GM19193 (cell line): ENCODE data around the gene ABHD8.
A peak's percentile ranks its signal among the peaks of the same experiment; 100 is the strongest.

Experiments used
- POLR2A ChIP-seq: IDR thresholded peaks from 4 replicates; pipeline ENCODE4 v1.6.1; 2011; ENCODE audit not compliant: insufficient read depth, insufficient read length; ENCODE audit errors: extremely low read depth

ABHD8 gene

GRCh38 chr19:17245535-17245984 is 57.7 kb downstream of the ABHD8 start, which contains the start of gene NR2F6:
TSS of gene NR2F6 (minus strand) at chr19:17245919. CDS start at chr19:17245220, 699 bp downstream.
- TF ChIP-seq POLR2A, result peak; percentile 46

GRCh38 chr19:17244618-17245534 is 58.3 kb downstream of the ABHD8 start:
- TF ChIP-seq POLR2A, result no peak

- no peak for TF ChIP-seq POLR2A
Observed at GRCh38 chr19:17243830-17244617, 59.2 kb downstream of the ABHD8 start.

DNA sequence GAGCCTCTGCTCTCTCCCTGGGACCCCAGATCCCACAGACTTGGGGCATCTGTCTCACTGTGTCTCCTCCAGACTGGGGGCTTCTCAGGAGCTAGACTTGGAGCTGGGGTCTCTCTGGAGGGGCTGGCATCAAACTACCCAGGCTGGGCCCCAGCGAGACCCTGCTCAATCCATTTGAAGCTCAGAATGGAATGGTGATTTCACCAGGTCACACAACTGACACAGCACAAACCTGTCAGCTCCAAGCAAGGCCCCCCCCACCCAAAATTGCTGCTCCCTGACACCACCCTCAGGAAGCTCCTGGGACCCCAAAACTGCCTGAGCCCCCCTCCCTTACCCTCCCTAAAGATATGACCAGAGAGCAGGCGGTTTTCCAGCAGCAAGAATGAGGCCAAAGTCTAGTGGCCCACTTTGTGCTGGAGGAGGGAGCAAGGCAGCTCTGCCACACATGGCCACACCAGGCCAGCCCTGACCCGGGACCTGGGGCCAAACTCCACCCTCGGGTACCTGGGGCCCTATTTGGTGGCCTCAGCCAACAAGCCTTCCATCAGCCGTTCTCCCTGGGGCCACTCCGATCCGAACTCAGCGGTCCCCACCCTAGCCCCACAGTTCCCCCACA is 59.9 kb downstream of the ABHD8 start:
- no peak for TF ChIP-seq POLR2A

DNA sequence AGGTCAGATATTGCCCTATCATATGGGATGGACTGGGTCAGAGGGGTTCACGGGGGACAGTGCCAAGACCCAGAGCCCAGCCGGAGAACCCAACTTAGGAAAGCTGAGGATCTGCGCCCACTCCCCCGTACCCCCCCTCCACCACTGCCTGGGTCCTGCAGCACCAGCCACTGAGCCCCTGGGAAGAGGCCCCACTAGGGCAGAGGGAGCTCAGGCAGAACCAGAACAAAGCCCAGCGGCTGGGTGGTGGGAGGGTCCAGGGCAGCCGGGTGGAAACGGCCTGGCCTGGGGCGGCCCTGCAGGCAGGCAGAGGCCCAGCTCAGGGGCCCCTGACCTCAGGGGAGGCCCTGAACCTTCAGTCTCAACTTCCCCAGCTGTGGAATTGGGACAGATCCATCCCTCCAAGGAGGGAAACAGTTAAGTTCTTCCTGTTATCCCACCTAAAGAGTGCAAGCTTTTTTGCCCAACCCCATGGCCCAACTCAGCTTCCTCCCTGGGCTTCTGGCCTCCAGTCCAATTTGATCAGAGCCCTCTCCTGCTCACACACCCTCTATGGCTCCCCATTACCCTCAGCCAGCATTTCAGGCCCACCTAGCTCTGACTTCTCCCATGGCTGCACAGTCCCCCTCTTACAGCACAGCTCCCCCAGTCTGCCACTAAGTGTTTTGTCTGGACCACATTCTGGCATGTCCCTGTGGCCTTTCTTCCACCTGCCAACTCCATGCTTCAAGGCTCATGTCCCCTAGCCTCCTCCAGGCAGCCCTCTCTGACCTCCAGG is 60.6 kb downstream of the ABHD8 start:
- no peak for TF ChIP-seq POLR2A
